Left forelimb (tissue), 1 donor: ENCODE measurements around the gene PAX9.
"Not testable (repeated sequence)": the region's sequence is repeated elsewhere in the genome, so short reads cannot be mapped to it uniquely, and the experiment has no call there.

Source experiments
- DNase-seq: peaks from one replicate; pipeline ENCODE4 v3.0.0-alpha.2; 2018; ENCODE audit warnings: low spot score

The PAX9 gene

DNA sequence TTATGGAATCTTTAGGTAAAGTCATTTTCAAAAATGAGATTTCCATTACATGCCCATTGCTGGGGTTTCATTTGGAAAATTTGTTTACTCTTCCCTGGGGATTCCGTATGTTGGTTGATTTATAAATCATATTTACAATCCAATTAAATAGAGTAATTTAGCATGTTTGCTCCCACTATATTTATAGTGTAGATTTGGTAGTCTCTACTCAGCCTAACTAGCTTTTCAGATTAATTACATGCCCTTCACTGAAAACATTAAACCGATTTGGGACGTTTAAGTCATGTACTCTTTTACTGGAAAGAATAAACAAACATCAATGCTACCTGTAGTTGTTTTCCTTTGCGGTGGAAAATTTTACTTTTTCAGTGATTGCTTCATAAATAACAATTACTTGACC, 10.4 kb downstream of the PAX9 start:
- DNase-seq = no peak

DNA sequence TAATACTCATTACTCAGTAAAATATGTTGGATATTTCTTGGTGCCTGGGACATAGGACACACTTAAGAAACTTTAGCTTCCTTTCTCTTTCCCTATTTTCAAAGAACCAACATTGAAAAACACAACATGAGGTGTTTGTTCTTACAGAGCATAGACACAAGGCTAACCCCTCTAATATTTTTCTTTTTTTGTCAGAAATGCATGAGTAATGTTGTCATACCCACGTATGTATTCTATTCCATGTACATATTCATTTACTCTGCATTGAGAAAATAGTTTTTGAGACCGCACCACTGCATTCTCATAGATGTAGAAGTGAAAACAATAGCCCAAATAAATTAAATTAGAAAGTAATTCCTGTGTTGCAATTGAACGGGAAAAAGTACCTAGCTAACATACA, 13.0 kb downstream of the PAX9 start:
- no peak for DNase-seq

DNA sequence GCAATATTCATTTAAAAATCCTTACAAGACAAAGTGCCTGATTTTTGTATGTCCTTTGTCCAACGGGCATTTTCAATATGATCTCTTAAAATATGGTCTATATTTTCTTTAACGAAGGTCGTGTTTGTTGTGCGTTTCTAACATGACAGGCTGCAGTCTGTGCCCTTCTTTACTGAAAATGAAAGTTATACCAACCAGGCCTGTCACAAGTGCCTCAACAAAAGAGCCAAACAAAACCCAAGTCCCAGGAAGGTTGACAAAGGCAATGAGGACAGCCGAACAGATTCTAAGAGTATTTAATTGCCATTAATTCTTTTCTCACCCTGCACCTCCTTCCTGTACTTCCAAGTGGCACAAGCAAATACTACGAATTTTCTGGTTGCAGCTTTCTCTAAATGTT, 13.9 kb downstream of the PAX9 start:
- DNase-seq = no peak

DNA sequence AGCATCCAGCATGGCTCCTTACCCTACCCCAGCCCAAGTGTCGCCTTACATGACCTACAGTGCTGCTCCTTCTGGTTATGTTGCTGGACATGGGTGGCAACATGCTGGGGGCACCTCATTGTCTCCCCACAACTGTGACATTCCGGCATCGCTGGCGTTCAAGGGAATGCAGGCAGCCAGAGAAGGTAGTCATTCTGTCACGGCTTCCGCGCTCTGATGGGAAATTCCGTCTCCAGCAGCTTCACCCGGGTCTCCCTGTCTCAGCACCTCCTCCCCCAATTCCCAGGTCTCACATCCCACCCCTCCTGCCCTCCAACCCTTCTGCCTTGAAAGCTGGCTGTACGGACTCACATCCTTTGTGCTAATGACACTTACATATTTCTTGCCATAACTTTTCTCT, 14.6 kb downstream of the PAX9 start:
- DNase-seq = no peak

DNA sequence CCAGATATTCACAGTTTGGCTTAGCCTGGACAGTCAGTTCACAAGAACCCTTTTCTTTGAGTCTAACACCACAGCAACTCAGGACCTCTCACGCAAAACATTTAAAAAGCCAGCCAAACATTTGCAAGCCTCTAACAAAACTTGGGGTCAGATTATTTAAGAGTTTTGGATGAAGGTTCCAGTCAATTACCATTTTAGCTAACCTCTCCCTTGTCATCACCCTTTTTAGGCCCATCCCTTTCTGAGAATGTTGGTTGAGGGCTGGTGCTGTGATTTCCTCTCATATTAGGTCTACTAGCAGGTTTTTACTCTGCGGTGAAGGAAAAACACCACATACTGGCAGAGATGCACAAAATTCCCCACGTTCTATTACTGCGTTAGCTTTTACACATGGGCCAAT, 20.7 kb downstream of the PAX9 start:
- no peak for DNase-seq

DNA sequence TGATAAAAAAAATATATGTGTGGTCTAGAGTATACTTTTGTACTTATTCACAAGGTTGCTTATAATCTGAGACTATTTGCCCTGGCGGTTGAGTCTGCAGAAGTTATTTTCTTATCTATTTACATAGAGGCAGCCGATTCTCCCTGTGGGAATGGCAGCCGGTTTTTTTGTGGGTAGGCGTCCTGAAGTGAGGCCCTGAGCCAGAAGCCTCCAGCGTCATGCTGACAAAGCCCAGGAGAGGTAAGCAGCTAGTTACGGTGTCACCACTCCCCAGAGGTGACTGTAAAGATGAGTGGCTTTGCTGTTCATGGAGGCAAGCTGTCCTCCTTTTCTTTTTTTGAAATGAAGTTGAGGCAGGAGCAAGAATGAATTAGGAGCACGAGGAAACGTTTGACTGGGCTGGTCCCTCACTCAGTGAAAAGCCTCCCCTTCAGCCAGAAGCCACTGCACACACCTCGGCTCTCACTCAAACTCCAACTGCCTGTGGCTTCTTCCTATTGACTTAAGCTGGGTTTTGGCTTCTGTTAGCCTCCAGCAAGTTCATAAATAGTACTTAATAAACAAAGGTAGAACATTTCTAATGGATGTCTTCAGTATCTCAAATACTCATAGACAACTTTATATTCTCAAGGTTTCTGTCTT, 21.5 kb downstream of the PAX9 start:
- no peak for DNase-seq

DNA sequence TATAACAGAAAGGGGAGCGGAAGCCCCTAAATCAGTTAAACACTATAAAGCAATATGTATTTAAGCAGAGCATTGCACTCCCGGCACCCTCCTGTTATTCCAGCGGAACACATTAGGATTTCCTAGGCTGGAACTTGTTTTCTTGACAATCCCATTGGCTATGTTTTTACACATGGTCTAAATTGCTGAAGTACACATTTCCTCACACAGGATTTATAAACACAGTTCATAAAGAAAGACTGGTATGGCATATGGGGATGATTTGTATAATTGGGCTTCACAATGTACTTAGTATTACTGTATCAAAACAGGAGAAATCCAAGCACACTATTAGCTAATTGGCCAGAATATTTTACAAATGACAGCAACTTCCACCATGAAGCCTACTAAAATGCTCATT, 23.3 kb downstream of the PAX9 start:
- DNase-seq = no peak

DNA sequence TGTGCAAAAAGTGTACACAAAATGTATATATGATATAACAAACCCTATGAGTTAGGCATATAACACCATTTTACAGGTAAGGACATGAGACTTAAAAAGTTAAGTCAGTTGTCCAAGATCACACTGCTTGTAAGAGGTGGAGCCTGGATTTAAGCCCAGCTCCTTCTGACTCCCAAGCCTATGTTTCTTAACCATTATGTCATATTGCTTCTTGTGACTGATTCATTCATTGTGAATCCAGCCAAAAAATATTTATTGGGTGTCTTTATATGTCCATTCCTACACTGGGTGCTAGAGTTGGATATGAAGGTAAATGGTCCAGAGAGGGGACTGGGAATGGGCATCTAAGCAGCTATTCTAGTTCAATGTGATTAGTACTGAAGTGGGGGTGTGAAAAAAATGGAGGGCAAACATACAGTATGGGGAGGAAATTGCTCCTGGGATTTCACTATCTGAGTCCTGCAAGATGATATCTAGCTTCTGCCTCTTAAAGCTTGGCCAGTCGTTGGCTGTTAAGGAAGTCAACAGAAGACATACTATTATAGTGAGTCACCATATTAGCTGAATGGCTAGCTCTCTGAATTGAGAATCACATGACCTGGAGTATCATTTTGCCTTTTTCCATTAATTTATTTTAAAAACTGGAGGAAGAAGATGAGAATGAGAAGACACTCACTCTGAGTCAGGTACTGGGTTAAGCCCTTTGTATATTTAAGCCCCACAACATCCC, 28.8 kb downstream of the PAX9 start:
- no peak for DNase-seq

DNA sequence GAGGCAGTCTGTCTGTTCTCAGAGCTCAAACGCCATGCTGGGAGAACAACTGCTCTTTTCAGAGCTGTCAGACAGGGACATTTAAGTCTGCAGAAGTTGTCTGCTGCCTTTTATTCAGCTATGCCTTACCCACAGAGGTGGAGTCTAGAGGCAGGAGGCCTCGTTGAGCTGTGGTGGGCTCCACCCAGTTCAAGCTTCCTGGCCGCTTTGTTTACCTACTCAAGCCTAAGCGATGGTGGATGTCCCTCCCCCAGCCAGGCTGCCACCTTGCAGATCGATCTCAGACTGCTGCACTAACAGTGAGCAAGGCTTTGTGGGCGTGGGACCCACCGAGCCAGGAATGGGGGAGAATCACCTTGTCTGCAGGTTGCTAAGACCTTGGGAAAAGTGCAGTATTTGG, 37.8 kb downstream of the PAX9 start:
- not testable (repeated sequence) for DNase-seq

DNA sequence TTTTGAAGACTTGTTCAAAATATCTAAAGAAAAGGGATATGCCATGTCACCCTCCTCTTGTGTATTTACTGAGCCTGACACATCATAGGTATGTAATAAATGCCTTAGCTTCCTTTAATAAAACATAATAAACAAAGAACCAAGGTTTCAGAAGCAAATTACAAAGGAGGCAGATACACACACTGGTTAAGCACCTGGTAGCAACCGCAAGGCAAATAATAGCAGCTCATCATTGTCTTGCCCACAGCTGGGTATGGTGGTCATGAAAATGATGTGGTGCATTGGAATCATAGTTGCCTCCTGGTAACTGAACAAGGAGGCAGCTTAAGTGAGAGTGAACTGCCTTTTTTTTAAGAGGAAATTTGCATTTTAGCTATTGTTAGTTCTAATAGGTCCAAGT, 39.0 kb downstream of the PAX9 start:
- no peak for DNase-seq

DNA sequence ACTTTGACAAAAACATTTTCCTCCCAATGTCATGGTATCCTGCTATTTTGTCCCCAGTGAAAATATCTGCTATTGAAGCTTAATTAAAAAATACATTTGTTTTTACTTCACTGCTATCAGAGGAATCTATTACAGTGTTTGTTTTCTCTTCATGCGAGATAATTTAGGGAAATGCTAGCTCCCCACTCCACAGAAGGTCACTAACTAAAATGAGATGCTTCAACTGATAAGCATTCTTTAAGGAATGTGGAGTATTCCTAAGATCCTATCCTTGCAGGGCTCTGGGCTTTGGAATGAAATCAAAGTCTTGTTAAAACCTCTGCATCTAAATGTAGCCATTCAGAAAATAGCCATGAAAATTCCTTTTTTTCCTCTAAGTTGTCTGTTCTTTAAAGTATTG, 39.5 kb downstream of the PAX9 start:
- no peak for DNase-seq

DNA sequence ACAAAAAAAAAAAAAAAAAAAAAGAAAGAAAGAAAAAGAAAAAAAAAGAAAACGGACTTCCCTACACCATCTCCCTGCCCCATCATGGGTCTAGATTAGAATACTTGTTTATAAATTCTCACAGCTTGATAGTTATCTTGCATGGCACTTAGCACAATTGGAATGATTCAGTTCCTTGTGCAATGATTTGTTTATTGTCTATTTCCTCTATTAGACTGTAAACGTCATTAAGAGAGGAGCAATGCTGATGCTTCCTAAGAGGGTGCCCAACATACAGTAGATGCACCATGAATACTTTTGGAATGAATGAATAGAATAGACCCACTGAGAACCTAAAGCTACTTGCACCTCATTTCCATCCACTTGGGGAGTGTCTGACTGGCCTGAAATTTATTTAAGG, 40.8 kb downstream of the PAX9 start:
- DNase-seq = no peak

DNA sequence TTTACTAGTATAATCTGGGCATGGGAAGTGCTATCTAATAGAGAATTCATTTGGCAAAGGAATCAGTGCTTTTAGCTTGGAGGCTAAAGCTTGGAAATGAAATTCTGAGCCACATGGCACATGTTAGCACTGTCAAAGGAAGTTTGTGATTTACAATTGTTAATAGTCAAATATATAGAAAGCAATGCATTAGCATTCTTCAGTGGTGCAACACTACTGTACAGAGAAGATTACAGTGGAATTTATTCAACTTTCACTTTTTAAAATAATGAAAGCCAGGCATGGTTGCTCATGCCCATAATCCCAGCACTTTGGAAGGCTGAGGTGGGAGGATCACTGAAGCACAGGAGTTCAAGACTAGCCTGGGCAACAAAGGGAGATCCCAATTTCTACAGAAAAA, 45.9 kb downstream of the PAX9 start:
- no peak for DNase-seq

DNA sequence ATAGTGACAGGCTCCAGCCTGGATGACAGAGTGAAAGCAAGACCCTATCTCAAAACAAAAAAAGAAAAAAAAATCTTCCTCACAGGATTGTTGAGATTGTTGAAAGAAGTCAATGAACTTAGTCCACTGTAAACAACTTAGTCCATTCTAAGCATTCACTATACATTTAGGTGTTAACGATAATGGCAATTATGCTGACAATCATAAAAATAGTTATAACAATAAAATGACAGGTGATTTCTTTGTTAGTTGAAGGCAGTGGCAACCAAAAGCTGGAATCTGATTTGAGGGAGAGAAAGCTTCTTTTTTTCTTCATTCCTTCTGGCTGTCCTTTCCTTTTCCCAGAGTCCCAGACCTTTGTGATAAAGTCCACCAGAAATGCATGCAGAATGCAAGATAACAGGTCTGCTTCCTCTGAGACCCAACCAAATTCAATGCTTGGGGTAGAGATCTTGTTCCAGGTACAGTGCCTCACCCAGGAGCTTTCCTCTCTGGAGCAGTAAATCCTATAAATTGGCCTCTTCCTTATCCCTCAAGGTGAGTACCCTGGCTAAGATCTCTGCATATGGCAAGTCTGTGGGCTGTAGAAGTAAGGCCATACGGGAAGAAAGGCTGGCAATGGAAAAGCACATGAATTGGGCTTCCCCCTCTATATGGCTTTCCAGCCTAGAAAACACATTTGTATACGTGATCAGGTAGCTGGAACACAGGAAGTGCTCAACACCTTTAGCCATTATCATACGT, 52.5 kb downstream of the PAX9 start:
- no peak for DNase-seq

DNA sequence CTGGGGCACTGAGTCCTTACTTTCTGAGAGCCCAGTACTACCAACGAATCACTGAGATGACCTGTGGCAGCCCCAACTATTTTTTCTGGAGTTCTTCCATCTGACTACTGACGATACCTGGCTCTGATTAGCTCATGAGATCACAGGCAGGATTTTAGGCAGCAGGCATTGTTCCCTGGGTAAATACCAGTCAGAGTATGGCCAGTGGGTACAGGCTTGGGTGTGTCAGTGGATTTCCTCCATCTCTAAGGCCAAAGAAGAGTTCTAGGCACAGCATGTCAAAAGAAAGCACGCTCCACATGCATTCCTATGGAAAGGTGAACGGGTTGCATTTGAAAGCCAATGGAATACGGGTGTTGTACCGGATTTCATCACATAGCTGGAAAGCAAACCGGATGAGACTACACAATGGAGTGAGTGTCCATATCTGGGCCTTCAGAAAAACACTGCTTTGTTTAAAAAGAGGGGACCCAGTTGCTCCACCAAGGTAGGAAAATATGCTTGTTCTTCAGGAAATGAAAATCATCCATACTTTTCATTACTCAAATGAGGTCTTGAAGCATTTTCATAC, 55.0 kb downstream of the PAX9 start:
- DNase-seq = no peak

DNA sequence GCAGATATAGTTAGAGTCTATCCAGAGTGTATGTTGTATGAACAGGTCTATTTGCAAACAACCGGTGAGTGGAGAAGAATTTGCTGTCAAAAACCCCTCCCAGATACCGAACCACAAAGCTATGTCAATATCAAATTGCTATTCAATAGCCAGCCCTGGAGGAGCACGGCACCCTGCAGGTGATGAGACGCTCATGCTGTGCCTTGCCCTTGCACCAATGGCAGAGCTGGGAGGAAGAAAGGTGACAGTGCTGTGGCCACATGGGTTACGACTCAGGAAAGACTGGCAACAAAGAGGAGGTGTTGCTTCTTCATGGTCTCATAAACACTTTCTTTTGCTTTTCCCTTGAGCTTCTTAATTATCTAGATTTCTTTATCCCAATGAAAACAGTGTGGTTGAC, 55.7 kb downstream of the PAX9 start:
- no peak for DNase-seq

DNA sequence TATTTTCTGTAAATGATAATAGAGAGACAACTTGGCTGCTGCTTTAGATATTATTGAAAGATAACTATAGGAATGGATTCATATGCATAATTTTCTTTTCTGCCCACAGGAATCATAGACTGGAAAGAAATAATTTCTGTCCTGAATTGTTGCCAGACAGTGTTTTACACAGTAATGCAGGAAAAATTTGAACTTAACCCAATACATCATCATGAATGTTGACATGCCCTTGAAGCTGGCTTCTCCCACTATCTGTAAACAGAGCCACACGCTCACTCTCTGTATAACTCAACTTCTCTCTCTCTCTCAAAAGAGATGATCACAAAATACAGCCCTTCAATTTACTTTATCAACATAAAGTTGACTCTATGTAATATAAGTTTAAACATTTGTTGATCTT, 56.6 kb downstream of the PAX9 start:
- DNase-seq = no peak

DNA sequence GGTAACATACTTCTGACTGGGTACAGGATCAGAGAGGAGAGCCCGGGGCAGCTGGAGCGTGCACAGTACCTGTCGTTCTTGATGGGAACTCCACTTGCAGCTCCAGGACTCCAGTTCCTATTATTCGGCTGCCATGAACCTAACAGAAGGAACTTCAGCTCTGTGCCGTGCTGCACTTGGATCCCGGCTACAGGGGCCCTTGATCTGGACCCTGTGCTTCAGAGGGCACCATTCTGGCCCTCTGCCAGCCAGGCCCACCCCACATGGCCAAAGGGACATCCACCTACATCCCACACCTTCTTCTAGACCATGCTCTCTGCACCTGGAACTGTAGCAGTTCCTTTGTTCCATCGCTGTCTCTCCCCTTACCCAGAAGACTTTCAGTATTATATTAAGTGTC, 58.2 kb downstream of the PAX9 start:
- no peak for DNase-seq

DNA sequence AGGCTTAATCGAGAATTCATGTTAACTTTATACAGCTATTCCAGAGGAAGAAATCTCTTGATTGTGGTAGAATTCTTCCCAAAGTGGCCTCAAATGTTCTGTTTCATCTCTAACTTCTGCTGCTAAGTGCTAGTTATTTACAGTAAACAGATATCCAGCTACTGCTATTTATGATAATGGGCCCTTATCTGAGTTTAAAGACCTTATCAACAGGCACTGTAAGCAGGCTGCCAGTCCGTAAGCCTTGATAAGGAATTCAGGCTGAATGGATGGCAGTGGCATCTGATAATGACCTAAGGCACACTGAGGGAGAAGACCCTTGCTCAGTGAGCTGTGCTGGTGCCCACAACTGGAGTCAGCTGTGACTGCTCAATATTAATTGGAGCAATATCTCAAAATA, 59.0 kb downstream of the PAX9 start:
- no peak for DNase-seq

DNA sequence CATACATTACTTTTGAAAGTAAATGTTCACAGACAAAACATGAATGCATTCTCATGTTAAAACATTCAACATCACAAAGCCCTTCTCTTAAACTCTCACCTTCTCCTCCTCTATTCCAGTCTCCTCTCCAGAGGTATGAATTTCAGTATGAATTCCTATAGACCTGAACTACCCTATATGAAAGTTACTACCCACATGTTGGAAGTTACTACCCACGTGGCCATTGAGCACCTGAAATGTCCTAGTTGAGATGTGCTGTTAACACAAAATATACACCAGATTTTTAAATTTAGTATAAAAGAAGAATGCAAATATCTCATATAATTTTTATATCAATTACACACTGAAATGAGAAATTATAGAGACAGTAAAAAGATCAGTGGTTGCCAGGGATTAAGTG, 60.2 kb downstream of the PAX9 start:
- DNase-seq = no peak

DNA sequence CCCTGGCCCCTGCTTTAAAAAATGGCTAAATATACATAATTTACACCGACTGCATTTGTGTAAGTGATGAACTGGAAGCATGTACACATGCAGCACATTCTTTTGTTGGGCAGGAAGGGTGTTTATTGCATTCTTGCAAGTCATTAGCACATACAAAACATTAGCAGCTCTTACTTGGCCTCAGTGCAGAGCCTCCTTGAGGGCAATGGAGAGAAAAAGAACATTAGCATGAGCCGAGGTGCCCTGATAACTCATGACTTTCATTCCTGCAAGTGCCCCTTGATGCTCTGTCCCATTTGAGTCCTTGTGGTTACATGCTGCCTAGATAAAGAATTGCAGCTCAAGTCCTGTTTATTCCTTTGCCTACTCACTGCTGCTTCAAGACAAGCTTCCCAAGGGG, 61.9 kb downstream of the PAX9 start:
- no peak for DNase-seq

DNA sequence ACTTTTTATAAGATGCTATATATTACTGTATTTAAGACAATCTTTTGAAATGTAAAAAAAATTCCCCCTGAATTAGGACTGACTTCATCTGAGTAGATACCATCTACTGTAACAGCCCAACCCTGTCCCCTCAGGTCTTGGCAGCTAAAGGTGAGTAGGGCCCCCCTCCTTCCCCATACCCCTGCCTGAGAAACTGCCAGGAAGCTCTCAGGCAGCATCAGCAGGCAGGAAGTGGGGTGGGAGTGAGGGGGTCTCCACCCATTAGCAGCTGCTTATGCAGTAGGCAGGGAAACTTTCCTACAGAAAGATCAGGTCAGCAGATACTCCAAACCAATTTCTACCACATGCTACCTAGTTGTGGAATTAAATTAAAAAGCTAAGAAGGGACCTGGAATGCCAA, 62.5 kb downstream of the PAX9 start:
- no peak for DNase-seq

DNA sequence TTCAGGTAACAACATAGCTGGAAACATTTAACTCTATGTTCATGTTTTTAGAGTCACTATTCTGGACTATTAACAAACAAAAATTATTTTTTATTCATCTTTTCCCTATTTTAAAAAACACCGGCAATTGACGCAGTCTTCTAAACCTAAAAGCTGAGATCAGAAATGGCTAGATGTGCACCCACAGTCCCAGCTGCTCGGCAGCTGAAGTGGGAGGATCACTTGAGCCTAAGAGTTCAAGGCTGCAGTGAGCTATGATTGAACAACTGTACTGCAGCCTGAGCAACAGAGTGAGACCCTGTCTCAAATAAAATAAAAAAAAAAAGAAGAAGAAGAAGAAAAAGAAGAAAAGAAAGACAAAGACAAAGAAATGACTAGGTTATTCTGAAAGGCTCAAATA, 64.5 kb downstream of the PAX9 start:
- no peak for DNase-seq
